Loucy (cell line): ENCODE data around the gene FREM2.

Experiments used
- H2AFZ ChIP-seq: fragments of 200-600 bp; sonication (generic); 2 replicates; pipeline ENCODE4 v1.6.0; 2016; ENCODE audit warnings: antibody characterized with exemption, mild to moderate bottlenecking, low read length, moderate library complexity
- H3F3A ChIP-seq: fragments of 200-600 bp; 2 replicates; pipeline ENCODE4 v1.6.0; 2016; ENCODE audit warnings: antibody characterized with exemption, low read depth, mild to moderate bottlenecking
- H3K27me3 ChIP-seq: fragments of 200-600 bp; sonication (generic); 2 replicates; pipeline ENCODE4 v1.6.1; 2014; ENCODE audit warnings: low read length, mild to moderate bottlenecking; ENCODE audit not compliant: insufficient read depth, poor library complexity, severe bottlenecking
- H3K36me3 ChIP-seq: fragments of 200-600 bp; sonication (generic); 2 replicates; pipeline ENCODE4 v1.6.1; 2016; ENCODE audit warnings: low read length; ENCODE audit not compliant: insufficient read depth
- H3K4me1 ChIP-seq: fragments of 200-600 bp; sonication (generic); 2 replicates; pipeline ENCODE4 v1.5.1; 2014; ENCODE audit warnings: low read length, mild to moderate bottlenecking; ENCODE audit not compliant: insufficient read depth, poor library complexity, severe bottlenecking
- H3K4me2 ChIP-seq: fragments of 200-600 bp; sonication (generic); 2 replicates; pipeline ENCODE4 v1.6.0; 2014; ENCODE audit warnings: antibody characterized with exemption, low read length, low read depth, mild to moderate bottlenecking; ENCODE audit not compliant: poor library complexity, severe bottlenecking
- H3K4me3 ChIP-seq: fragments of 200-600 bp; sonication (generic); 2 replicates; pipeline ENCODE4 v1.5.1; 2014; ENCODE audit warnings: low read length, mild to moderate bottlenecking, mixed read lengths; ENCODE audit not compliant: poor library complexity, severe bottlenecking
- H3K79me2 ChIP-seq: fragments of 200-600 bp; sonication (generic); 2 replicates; pipeline ENCODE4 v1.6.1; 2014; ENCODE audit warnings: low read length; ENCODE audit not compliant: insufficient read depth
- H3K9ac ChIP-seq: fragments of 200-600 bp; sonication (generic); 2 replicates; pipeline ENCODE4 v1.6.0; 2014; ENCODE audit warnings: mild to moderate bottlenecking, low read depth, low read length, moderate library complexity; ENCODE audit not compliant: poor library complexity, severe bottlenecking
- H3K9me2 ChIP-seq: fragments of 200-600 bp; sonication (generic); replicated peaks from 2 replicates; pipeline ENCODE4 v1.6.1; 2016; ENCODE audit warnings: low read depth, low read length, mixed read lengths
- H3K9me3 ChIP-seq: fragments of 200-600 bp; sonication (generic); 2 replicates; pipeline ENCODE4 v1.6.1; 2014; ENCODE audit warnings: mild to moderate bottlenecking, antibody characterized with exemption, low read length, low read depth; ENCODE audit not compliant: insufficient read depth
- H4K20me1 ChIP-seq: fragments of 200-600 bp; sonication (generic); 2 replicates; pipeline ENCODE4 v1.6.0; 2014; ENCODE audit warnings: antibody characterized with exemption, low read length, mild to moderate bottlenecking; ENCODE audit not compliant: insufficient read depth, poor library complexity, severe bottlenecking
- CTCF ChIP-seq: fragments of 200-600 bp; sonication (generic); conservative IDR thresholded peaks from 2 replicates; pipeline ENCODE4 v1.5.1; 2014; ENCODE audit warnings: mild to moderate bottlenecking, antibody characterized with exemption, low read length
- EZH2phosphoT487 ChIP-seq: fragments of 200-600 bp; IDR thresholded peaks from 2 replicates; pipeline ENCODE4 v1.6.1; 2018; ENCODE audit warnings: antibody characterized with exemption, mild to moderate bottlenecking, moderate library complexity, borderline replicate concordance

The FREM2 gene

DNA sequence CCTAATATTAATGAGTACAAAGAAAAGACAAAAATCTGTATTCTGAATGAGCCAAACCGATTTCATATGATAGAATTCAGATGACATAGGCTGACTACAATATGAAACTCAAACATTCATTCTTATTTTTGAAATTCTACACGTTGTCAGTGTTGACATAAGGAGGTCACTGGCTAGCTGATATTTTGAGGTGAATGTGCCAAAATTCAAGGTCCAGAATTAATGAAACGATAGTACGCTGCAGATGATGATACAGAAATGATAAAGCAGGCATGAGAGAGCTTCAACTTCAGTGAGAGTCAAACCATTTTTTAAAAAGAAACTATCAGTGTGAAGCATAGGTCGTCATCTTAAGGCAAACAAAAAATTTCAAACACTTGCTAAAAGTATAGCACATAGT, 88.2 kb downstream of the FREM2 start:
- Histone ChIP-seq H3F3A (no peaks in the 10 kb centered on the region), H3K4me1 (no peaks in the 10 kb centered on the region), H3K36me3 (no peaks in the 10 kb centered on the region), H2AFZ (no peak overlapping the region), H3K4me2 (no peak overlapping the region), H3K4me3 (no peak overlapping the region), H3K27me3 (no peaks in the 10 kb centered on the region), H3K9me2 (no peaks in the 10 kb centered on the region), H4K20me1 (no peaks in the 10 kb centered on the region), H3K9me3 (no peaks in the 10 kb centered on the region), H3K79me2 (no peaks in the 10 kb centered on the region), H3K9ac (no peak overlapping the region)
- TF ChIP-seq EZH2phosphoT487 (no peak), CTCF (no peak)

DNA sequence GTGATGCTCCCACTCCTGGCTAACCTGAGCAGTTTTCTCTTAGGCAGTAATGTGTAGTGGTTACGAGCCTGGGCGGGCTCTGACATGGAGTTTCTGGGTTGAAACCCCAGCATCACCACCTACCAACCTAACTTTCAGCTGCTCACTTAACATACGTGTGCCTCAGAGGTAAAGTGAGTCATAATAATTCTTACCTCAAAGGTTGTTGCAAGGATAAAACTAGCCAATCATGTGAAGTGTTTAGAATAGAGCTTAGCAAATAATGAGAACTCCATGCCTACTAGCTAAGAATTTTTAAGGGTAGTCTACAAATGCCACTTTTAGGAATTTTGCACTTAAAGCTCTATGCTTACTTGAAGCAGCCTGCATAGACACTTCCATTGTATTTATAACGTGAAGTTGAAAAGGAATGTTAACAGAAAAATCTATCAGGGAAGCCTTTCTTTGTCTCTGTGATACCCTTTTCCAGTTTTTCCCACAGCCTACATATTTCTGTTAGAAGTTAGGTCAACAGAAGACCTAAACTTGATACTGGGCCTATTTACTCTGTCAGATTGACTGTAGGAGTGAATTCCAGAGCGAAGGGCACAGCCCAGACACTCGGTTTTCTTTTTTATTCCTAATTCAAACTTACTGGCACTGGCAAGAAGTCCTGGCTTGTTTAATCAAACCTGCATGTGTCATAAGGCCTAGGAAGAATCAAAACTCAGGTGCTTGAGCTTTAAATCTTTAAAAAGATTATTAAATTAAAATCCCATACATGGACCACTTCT, 90.7 kb downstream of the FREM2 start:
- no peaks in the 10 kb centered on the region for H3F3A ChIP-seq
- no peak overlapping the region for H3K9ac ChIP-seq
- no peaks in the 10 kb centered on the region for H3K79me2 ChIP-seq
- H3K9me3 ChIP-seq = no peaks in the 10 kb centered on the region
- H4K20me1 ChIP-seq = no peaks in the 10 kb centered on the region
- H2AFZ ChIP-seq = no peak overlapping the region
- no peaks in the 10 kb centered on the region for H3K27me3 ChIP-seq
- TF ChIP-seq CTCF = no peak
- TF ChIP-seq EZH2phosphoT487 = no peak
- H3K4me2 ChIP-seq = no peak overlapping the region
- H3K9me2 ChIP-seq = no peaks in the 10 kb centered on the region
- no peak overlapping the region for H3K4me3 ChIP-seq
- no peaks in the 10 kb centered on the region for H3K4me1 ChIP-seq
- no peaks in the 10 kb centered on the region for H3K36me3 ChIP-seq

GRCh38 chr13:38781539-38781938, 94.7 kb downstream of the FREM2 start:
- H3K4me2 ChIP-seq = no peak overlapping the region
- H3K36me3 ChIP-seq = no peaks in the 10 kb centered on the region
- TF ChIP-seq CTCF (no peak), EZH2phosphoT487 (no peak)
- H3K9me3 ChIP-seq = no peaks in the 10 kb centered on the region
- H3K9ac ChIP-seq = no peak overlapping the region
- no peaks in the 10 kb centered on the region for H4K20me1 ChIP-seq
- H3K9me2 ChIP-seq = no peaks in the 10 kb centered on the region; the same call in 1 of the 2 replicates
- no peaks in the 10 kb centered on the region for H3K4me1 ChIP-seq
- H3K4me3 ChIP-seq = no peak overlapping the region
- H3F3A ChIP-seq = no peaks in the 10 kb centered on the region
- H2AFZ ChIP-seq = no peak overlapping the region
- H3K27me3 ChIP-seq = no peaks in the 10 kb centered on the region
- H3K79me2 ChIP-seq = no peaks in the 10 kb centered on the region
